Glutamatergic neuron (in vitro differentiated cells): ENCODE results near the gene ZNF784. TPM values are rescaled to one million over a fixed set of nuclear protein-coding genes. Genes with fewer than 3 reads are reported as not detected.

Experiments
- DNase-seq: peaks from one replicate; pipeline ENCODE4 v3.0.0; 2022
- H3K27ac Mint-ChIP-seq: one replicate; pipeline ENCODE4 v1.8.0; 2020; ENCODE audit warnings: mild to moderate bottlenecking, mixed read lengths, inconsistent platforms; ENCODE audit not compliant: unreplicated experiment
- H3K27me3 Mint-ChIP-seq: one replicate; pipeline ENCODE4 v1.8.0; 2020; ENCODE audit warnings: mild to moderate bottlenecking, moderate library complexity, mixed read lengths, inconsistent platforms; ENCODE audit not compliant: unreplicated experiment
- H3K36me3 Mint-ChIP-seq: one replicate; pipeline ENCODE4 v1.8.0; 2020; ENCODE audit warnings: mild to moderate bottlenecking, mixed read lengths, inconsistent platforms; ENCODE audit not compliant: unreplicated experiment
- H3K4me1 Mint-ChIP-seq: one replicate; pipeline ENCODE4 v1.8.0; 2020; ENCODE audit warnings: mild to moderate bottlenecking, low read depth, mixed read lengths, inconsistent platforms; ENCODE audit not compliant: unreplicated experiment
- H3K4me3 Mint-ChIP-seq: one replicate; pipeline ENCODE4 v1.8.0; 2020; ENCODE audit warnings: mild to moderate bottlenecking, mixed read lengths, inconsistent platforms; ENCODE audit not compliant: unreplicated experiment
- H3K9me3 Mint-ChIP-seq: one replicate; pipeline ENCODE4 v1.8.0; 2020; ENCODE audit warnings: mild to moderate bottlenecking, moderate library complexity, mixed read lengths, inconsistent platforms; ENCODE audit not compliant: unreplicated experiment
- long read RNA-seq: library from polyadenylated mRNA; unstranded; transcript quantifications from one replicate; pipeline ENCODE4 v2.0.0, GENCODE V29; 2020; ENCODE audit not compliant: unreplicated experiment
- total RNA-seq: library from RNA; stranded (reverse); fragmentation: NEBNext Ultra II Directional; extraction: Animal tissue kit (Norgen Biotek cat#: 25700); gene quantifications from one replicate; pipeline ENCODE4 v1.2.1, GENCODE V29; 2021; ENCODE audit not compliant: unreplicated experiment
- TF ChIP-seq, protein P1 (sequence below): fragments of 200-600 bp; sonication (generic); IDR thresholded peaks from one replicate; pipeline ENCODE4 v1.5.0; 2021; ENCODE audit not compliant: partially characterized antibody, unreplicated experiment

ZNF784 gene, protein sequence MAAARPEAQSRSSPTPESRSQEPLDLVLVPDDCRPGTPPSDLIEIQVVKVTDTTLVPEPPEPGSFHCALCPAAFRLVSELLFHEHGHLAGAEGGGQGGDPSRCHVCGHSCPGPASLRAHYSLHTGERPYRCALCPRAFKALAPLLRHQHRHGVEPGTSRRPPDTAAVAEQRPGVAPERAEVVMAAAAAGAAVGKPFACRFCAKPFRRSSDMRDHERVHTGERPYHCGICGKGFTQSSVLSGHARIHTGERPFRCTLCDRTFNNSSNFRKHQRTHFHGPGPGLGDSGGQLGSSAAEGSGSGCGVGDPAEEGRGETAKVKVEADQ
- total RNA-seq = 8.4 TPM
- long read RNA-seq = 0 reads

DNA sequence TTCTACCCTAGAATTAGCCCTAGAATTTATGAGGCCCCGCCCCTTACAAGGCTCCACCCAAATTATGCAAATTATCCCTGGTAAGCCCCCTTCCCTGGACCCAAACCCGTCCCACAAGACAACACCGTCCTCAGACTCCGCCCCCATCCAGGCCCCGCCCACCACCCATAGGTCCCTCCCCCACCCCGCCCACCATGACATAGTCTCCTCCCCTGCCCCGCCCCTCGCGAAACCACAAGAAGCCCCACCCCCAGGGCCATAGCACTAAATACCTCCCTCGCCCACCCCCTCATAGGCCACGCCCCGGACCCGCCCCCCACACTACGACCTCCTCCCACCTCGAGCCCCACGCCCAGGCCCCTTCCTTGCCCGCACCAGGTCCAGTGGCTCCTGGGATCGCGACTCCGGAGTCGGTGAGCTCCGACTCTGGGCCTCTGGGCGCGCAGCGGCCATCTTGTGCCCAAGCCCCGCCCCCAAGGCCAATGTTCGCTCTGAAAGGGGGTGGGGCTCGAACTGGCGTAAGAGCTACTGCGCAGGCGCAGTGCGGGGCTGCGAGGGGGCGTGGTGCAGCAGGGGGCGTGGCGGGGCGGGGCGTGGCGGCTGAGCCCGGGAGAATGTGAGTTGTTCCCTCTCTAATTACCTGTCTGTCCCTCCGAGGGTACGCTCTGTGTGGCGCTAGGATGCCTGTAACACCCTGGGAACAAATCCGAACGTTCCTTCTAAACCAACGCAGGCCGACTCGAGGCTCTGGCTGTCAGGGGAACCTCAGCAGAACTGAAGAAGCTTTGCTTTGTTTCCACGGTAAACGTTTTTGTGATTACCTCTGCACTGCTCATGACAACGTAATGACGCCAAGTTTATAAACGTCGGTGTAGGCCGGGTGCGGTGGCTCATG lies at the start of gene ZNF784:
Gene ZNF784 (minus strand): TSS at position 458 of the 895 bp plus-strand sequence. CDS start 5 bp downstream, at position 453.
- TF ChIP-seq, protein P1, sequence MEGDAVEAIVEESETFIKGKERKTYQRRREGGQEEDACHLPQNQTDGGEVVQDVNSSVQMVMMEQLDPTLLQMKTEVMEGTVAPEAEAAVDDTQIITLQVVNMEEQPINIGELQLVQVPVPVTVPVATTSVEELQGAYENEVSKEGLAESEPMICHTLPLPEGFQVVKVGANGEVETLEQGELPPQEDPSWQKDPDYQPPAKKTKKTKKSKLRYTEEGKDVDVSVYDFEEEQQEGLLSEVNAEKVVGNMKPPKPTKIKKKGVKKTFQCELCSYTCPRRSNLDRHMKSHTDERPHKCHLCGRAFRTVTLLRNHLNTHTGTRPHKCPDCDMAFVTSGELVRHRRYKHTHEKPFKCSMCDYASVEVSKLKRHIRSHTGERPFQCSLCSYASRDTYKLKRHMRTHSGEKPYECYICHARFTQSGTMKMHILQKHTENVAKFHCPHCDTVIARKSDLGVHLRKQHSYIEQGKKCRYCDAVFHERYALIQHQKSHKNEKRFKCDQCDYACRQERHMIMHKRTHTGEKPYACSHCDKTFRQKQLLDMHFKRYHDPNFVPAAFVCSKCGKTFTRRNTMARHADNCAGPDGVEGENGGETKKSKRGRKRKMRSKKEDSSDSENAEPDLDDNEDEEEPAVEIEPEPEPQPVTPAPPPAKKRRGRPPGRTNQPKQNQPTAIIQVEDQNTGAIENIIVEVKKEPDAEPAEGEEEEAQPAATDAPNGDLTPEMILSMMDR = no peak
- DNase-seq = peak; percentile 96
- H3K9me3 Mint-ChIP-seq = peaks cover 12% of the 10 kb centered on the region
- peak within 1 kb of the TSS; percentile 88 for H3K27ac Mint-ChIP-seq
- H3K4me1 Mint-ChIP-seq = no peaks in the 10 kb centered on the region
- peaks cover 13% of the 10 kb centered on the region for H3K36me3 Mint-ChIP-seq
- H3K27me3 Mint-ChIP-seq = peaks cover 8% of the 10 kb centered on the region
- peak within 1 kb of the TSS; percentile 88 for H3K4me3 Mint-ChIP-seq

GRCh38 chr19:55673889-55674288 lies 49.5 kb upstream of the ZNF784 start:
- Mint-ChIP-seq H3K9me3 (peaks cover 24% of the 10 kb centered on the region), H3K27me3 (peaks cover 18% of the 10 kb centered on the region), H3K36me3 (no peaks in the 10 kb centered on the region), H3K27ac (peak overlapping the region; percentile 22), H3K4me3 (peak overlapping the region; percentile 2), H3K4me1 (peaks cover 20% of the 10 kb centered on the region)
- DNase-seq = no peak
- TF ChIP-seq, protein P1 = no peak

GRCh38 chr19:55673465-55673864 lies 49.1 kb upstream of the ZNF784 start:
- no peak for DNase-seq
- TF ChIP-seq, protein P1 = no peak
- Mint-ChIP-seq H3K27ac (peak overlapping the region; percentile 22), H3K36me3 (no peaks in the 10 kb centered on the region), H3K9me3 (peaks cover 24% of the 10 kb centered on the region), H3K27me3 (peaks cover 18% of the 10 kb centered on the region), H3K4me3 (peak overlapping the region; percentile 25), H3K4me1 (peaks cover 20% of the 10 kb centered on the region)

GRCh38 chr19:55672418-55672817 lies 48.1 kb upstream of the ZNF784 start:
- Mint-ChIP-seq H3K4me3 (peak overlapping the region; percentile 25), H3K27me3 (peaks cover 18% of the 10 kb centered on the region), H3K9me3 (peaks cover 24% of the 10 kb centered on the region), H3K36me3 (no peaks in the 10 kb centered on the region), H3K4me1 (peaks cover 20% of the 10 kb centered on the region), H3K27ac (peak overlapping the region; percentile 85)
- DNase-seq = no peak
- TF ChIP-seq, protein P1 = no peak
